Bronchial epithelial cell (primary cell): ENCODE measurements around the gene AGGF1. TPM values are rescaled to one million over a fixed set of nuclear protein-coding genes. Genes with fewer than 3 reads are reported as not detected.

Experiments used
- DNase-seq: peaks from one replicate; pipeline ENCODE4 v3.0.0-alpha.2; 2010; ENCODE audit warnings: low read depth
- FAIRE-seq: peaks from 2 replicates; lab custom pipeline; 2011; peaks lifted over from hg19 to GRCh38; lab: Jason Lieb, UNC
- H3K27me3 ChIP-seq: 2 replicates; pipeline ENCODE4 v1.5.1; 2011; ENCODE audit warnings: low read length; ENCODE audit not compliant: control insufficient read depth, insufficient read depth
- H3K36me3 ChIP-seq: 2 replicates; pipeline ENCODE4 v1.5.1; 2011; ENCODE audit warnings: low read length; ENCODE audit not compliant: control insufficient read depth, insufficient read depth
- H3K4me3 ChIP-seq: 2 replicates; pipeline ENCODE4 v1.5.1; 2011; ENCODE audit warnings: mild to moderate bottlenecking, low read depth, low read length, control low read depth
- total RNA-seq: library from RNA; depleted of rRNA; stranded (reverse); fragments of >200 nt; gene quantifications from 2 replicates; pipeline ENCODE4 v1.2.1, GENCODE V29; 2014
- TF ChIP-seq, protein P1 (sequence below): IDR thresholded peaks from 2 replicates; pipeline ENCODE4 v1.5.1; 2011; ENCODE audit warnings: mild to moderate bottlenecking, moderate library complexity, low read length, control low read depth, inconsistent platforms; ENCODE audit not compliant: insufficient read depth, severe bottlenecking

Gene AGGF1
- total RNA-seq, 1 donor from 2014 or later, result 16.1 TPM

GRCh38 chr5:77017668-77018067 is 12.5 kb upstream of the AGGF1 start:
- no peak for DNase-seq
- no peaks in the 10 kb centered on the region for H3K36me3 ChIP-seq
- H3K27me3 ChIP-seq, result no peaks in the 10 kb centered on the region
- TF ChIP-seq, protein P1, sequence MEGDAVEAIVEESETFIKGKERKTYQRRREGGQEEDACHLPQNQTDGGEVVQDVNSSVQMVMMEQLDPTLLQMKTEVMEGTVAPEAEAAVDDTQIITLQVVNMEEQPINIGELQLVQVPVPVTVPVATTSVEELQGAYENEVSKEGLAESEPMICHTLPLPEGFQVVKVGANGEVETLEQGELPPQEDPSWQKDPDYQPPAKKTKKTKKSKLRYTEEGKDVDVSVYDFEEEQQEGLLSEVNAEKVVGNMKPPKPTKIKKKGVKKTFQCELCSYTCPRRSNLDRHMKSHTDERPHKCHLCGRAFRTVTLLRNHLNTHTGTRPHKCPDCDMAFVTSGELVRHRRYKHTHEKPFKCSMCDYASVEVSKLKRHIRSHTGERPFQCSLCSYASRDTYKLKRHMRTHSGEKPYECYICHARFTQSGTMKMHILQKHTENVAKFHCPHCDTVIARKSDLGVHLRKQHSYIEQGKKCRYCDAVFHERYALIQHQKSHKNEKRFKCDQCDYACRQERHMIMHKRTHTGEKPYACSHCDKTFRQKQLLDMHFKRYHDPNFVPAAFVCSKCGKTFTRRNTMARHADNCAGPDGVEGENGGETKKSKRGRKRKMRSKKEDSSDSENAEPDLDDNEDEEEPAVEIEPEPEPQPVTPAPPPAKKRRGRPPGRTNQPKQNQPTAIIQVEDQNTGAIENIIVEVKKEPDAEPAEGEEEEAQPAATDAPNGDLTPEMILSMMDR, result no peak
- H3K4me3 ChIP-seq, result no peak overlapping the region
- FAIRE-seq, result no peak

GRCh38 chr5:77022511-77023417 is 7.4 kb upstream of the AGGF1 start:
- no peaks in the 10 kb centered on the region for H3K36me3 ChIP-seq
- FAIRE-seq (no peak), DNase-seq (no peak)
- TF ChIP-seq, protein P1, result no peak
- H3K4me3 ChIP-seq, result no peak overlapping the region
- H3K27me3 ChIP-seq, result no peaks in the 10 kb centered on the region

DNA sequence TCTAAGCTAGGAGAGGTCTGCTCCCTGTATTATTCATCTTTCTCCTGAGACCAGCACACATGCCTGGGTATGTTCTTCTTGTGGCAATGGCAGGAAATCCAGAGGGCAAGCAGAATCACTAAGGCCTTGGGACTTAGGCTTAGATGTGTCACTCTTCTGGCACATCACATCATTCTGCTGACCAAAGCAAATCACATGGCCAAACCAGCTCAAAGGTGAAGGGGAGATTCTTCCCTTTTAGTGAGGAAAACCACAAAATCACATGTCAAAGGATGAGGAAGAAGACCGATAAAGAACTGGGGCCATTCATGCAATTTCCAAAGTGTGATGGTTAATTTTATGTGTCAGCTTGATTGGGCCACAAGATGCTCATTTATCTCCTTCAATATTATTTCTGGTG is 5.7 kb upstream of the AGGF1 start:
- Histone ChIP-seq H3K4me3 (no peak overlapping the region), H3K27me3 (no peaks in the 10 kb centered on the region), H3K36me3 (no peaks in the 10 kb centered on the region)
- FAIRE-seq, result peak; percentile 36
- TF ChIP-seq, protein P1, result no peak
- no peak for DNase-seq

DNA sequence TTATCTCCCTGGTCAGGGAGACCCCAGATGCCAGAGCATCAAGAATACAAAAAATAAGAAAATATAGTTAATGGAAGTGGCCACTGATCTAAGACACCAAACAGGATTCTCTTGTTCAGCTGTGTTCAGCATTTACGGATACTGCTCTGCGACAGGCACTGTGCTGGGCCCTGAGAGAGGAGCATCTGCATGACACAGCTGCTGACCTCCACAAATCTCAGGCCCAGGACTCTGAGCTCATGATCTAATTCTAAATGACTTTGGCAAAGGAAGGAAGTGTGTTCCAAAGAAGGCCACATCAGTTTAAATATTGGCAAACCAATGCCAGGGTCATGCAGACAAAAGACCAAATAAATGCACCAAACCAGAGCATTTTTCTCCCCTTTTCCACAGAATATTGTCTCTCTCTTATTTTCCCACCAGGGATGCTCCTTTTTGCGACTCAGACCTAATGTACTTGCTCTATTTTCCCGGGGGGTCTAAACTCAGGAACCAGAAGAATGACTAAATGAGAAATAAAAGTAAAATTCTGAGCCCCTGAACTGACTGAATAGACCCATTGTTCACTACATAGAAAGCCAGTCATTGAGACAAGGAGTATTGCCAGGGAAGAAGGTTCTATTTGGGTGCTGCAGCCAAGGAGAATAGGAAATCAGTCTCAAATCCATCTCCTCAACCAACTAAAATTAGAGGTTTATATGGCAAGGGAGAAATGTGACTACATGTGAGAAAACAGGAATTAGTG is 1.4 kb upstream of the AGGF1 start:
- TF ChIP-seq, protein P1, result no peak
- no peak for FAIRE-seq

DNA sequence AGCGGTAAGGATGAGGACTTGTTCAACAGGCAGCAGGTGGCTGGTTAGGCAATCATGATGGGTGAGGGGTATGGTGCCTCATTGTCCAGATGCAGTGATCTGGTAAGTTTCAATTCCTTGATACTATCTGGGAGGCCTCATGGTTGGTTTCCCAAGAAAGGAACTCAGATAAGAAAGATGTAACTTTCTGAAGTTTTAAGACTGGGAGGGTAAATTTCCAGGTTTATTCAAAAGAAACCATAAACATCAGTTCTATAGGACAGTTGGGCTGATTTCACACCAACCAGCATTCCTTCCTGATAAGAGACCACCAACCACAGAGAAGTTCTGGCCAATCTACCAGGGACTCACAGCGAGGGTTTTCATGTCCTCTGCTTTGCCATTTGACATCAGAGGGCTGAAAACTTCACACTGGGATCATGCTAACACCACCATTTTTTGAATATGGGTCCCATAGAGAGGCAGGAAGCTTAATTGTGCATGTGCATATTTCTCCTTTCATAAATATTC is 773 bp upstream of the AGGF1 start:
- no peak for FAIRE-seq
- TF ChIP-seq, protein P1, result no peak

More for the DNA sequence above, 1.4 kb upstream of the AGGF1 start:
- Histone ChIP-seq H3K27me3 (no peaks in the 10 kb centered on the region), H3K4me3 (no peak overlapping the region), H3K36me3 (no peaks in the 10 kb centered on the region)
- DNase-seq, result no peak

More for the DNA sequence above, 773 bp upstream of the AGGF1 start:
- Histone ChIP-seq H3K27me3 (no peaks in the 10 kb centered on the region), H3K4me3 (no peak overlapping the region), H3K36me3 (no peaks in the 10 kb centered on the region)
- no peak for DNase-seq
